NK-92 treated with Interleukin-12 subunit alpha and Interleukin-12 subunit beta, amount 100 ng/mL, for 24 hours (cell line): ENCODE data around the gene CGNL1.

Experiments
- DNase-seq: peaks from one replicate; lab custom pipeline; 2025; lab: John Stamatoyannopoulos, UW

CGNL1 gene

DNA sequence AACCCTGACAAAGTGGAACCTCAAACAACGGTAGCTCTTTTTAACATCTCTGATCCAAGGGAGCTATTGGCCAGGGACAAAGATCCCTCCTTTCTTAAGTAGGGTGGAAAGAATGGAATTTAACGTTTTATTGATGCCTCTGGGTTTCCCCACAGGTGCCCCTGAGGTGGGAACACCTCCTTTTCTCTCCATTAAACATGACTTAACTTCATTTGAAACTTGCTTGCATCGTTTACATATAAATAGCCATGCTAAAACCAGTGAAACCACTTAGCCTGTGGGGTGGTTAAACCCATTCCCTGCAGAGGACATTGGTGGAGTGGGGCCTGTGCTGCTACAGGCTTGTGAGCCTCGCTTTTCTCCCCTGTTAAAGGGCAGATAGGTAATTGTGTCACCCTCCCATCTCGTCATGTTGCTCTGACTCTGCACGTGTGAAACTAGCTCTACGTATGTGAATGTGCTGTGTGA lies 9.7 kb downstream of the CGNL1 start:
- DNase-seq, result no peak

DNA sequence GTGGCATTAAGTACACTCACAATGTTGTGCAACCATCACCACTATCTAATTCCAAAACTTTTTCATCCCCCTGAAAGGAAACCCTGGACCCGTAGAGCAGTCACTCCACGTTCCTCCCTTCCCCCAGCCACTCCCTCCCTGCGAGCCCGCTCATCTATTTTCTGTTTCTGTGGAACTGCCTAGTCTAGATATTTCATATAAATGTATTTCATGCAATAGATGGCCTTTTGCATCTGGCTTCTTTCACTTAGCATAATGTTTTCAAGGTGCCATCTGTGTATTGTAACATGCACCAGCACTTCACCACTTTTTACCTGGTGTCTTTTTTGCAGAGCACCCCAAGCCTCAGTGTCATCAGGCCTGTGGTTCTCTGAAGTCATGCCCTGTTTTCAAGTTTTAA lies 10.7 kb downstream of the CGNL1 start:
- DNase-seq, result no peak

DNA sequence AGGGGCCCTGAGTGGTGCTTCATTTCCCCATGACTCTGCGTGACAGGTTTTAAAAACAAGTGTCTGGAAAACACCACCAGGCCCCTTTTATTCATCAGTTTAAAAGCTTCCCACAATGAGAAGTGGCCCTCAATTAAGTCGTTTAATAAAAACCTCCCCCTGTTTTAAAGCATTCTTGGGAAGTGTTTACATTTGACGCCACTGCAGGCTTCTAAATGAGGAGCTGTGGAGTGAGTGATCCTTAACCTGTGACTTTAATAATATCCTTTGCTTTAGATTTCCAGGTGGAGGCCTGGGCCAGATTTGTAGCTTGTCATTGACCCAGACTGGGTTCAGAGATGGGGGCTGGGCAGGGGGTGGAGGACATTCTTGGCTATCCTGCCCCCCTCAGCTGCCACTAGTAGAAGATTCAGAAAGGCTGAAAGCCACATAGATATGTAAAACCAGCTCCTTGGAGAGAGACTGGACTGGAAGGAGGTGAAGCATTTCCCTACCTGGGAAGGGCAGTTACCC lies 11.3 kb downstream of the CGNL1 start:
- DNase-seq, result no peak

- no peak for DNase-seq
Observed at GRCh38 chr15:57388464-57388863, 12.2 kb downstream of the CGNL1 start.

DNA sequence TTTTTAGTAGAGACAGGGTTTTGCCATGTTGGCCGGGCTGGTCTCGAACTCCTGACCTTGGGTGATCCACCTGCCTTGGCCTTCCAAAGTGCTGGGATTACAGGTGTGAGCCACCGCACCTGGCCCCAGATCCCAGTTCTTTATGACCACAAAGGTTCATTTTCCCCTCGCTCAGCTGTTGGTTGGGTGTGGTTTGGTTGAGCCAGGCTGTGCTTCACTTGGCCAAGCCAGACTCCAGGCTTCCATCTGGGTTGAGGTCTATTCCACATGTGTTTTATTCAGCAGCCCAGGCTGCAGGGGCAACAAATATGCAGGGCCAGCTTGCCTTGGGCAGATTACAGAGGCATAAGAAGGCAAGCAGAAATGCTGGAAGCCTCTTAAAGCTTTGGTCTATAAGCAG lies 13.7 kb downstream of the CGNL1 start:
- DNase-seq, result no peak

- no peak for DNase-seq
Observed at GRCh38 chr15:57390583-57390982, 14.3 kb downstream of the CGNL1 start.

GRCh38 chr15:57391537-57391936 lies 15.2 kb downstream of the CGNL1 start:
- no peak for DNase-seq

DNA sequence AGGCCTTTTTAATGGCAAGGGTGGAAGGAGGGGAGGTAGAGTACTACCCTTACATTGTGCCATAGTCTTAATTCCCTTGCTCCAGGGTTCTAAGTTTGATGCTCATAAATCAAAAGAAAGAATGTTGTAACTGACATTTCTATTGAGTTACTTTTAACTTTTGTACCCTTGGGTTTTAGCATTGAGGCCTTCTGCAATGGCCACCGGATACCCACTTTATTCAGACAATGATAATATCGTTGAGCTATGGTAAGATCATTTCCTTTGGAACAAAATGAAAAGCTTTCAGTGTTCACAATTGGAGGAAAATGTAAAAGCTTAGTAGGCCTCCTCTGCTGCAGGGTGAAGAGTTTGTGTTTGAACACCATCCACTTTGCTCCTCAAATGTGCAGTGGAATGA lies 16.8 kb downstream of the CGNL1 start:
- DNase-seq, result no peak

GRCh38 chr15:57395292-57395691 lies 19.0 kb downstream of the CGNL1 start:
- no peak for DNase-seq

DNA sequence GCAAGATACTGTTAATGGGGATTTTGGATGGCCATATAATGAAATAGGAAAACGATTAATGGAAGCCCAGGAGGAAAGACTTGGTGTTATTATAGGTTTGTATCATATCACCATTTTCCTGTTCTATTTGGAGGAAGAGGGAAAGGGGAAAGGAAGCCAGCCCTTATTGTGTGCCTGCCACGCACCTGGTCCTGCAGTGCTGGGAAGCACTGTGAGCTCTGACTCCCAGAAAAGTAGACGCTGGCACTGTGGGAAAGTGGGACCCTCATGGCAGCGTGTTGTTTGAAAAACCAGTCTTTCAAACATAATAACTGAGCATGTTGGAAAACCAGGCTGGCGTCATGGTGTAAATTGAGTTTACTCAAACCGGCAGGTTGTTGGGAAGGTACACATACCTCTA lies 22.0 kb downstream of the CGNL1 start:
- no peak for DNase-seq

DNA sequence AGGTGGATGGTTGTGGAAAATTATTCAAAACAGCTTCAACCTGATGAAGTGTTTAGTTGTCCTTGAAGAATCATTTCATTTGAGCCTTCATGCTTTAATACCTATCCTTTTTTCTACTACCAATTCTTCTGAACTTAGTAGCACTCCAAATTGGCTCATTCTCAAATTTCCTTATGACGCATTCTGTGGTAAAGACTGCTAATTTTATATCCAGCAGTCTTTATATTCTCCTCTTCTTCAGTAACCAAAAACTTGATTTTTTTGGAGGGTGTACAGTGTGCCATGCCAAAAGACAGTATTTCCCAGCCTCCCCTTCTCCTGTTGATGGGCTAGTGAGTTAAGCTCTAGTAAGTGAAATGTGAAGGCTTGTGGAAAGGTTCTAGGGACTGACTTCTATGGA lies 25.2 kb downstream of the CGNL1 start:
- no peak for DNase-seq

- DNase-seq, result no peak
Observed at GRCh38 chr15:57403017-57403416, 26.7 kb downstream of the CGNL1 start.

- no peak for DNase-seq
Observed at GRCh38 chr15:57403566-57404325, 27.4 kb downstream of the CGNL1 start.

DNA sequence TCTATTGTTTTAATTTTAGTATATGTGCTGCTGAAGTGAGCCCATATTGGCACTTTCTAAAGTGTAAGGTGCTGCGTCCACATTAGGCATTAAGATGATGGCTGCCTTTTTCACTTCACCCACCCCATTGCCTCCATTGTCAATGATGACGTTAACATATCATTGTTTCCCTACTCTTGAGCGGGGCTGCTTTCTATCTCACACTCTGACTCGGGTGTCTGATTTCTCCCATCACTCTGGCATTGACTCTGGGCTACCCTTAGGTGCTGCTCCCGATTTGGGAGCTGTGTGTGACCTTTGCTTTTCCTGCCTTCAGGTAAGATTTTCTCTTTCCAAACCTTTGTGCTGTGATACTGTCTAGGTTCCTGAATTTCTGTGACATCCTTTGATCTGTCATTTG lies 28.8 kb downstream of the CGNL1 start:
- DNase-seq, result no peak

DNA sequence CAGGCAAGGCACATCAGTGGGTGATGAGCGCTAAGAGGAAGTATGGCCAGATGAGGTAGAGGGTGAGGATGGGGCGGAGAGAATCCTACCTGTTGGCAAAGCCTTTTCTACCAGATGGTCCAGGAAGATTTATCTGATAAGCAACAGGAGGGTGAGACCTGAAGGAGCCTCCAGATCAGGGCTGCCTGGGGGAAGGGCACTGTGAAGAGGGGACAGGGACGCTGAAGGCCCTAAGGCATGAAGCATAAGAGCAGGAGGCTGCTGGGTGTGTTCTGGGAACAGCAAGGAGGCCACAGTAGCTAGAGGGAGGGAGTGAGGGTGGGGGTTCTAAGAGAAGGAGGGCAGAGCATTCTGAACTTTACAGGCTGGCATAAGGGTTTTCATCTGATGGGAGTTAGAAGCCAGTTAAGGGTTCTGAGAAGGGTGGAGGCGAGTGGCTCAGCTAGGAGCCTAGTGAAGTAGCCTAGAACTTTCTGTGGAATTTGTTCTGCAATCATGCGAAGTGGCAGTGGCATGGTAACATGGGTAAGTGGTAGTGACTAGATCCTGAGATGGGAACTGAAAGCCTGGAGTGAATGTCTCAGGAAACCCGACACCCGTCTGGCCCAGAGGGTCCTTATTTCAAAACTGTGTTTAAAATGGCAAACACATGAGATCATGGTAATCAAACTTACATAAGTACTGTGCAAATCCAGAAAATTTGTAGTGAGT lies 29.9 kb downstream of the CGNL1 start:
- no peak for DNase-seq

GRCh38 chr15:57410373-57410772 lies 34.1 kb downstream of the CGNL1 start:
- no peak for DNase-seq

GRCh38 chr15:57411945-57412768 lies 35.9 kb downstream of the CGNL1 start:
- DNase-seq, result no peak

- DNase-seq, result no peak
Observed at GRCh38 chr15:57415602-57416001, 39.3 kb downstream of the CGNL1 start.

DNA sequence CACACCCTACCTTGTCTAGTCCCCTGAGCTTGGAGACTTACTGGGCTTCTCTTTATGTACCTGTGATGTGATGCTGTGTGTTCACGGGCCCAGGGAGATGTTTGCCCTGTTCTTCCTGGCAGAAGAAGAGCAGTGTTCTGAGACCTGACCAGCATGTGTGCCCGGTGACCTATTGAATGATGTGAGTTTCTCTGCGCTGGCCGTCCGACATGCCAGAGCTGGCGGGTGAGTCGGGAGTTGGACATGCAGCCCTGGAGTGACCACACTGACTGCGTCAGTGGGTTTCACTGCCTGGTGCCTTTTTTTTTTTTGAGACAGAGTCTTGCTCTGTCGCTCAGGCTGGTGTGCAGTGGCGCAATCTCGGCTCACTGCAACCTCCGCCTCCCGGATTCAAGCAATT lies 42.3 kb downstream of the CGNL1 start:
- DNase-seq, result no peak

GRCh38 chr15:57419335-57419734 lies 43.0 kb downstream of the CGNL1 start:
- no peak for DNase-seq

DNA sequence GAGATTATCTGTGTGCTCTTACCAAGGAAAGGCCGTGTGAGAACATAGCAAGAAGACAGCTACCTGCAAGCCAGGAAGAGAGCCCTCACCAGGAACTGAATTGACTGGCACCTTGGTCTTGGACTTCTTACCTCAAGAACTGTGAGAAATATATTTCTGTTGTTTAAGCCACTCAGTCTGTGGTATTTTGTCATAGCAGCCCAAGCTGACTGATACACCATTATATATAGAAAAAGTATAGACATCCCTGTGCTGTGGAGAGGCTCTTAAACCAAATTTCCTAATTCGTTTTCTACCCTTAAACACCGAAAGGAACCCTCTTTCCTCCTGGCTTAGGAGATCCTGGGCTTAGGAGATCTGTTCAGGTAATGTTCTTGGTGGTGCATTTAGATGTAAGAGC lies 44.8 kb downstream of the CGNL1 start:
- no peak for DNase-seq

GRCh38 chr15:57421551-57421950 lies 45.2 kb downstream of the CGNL1 start:
- no peak for DNase-seq
